IMR-90 (cell line): Measurements from ENCODE around the gene IL22RA2.

Experiments used
- POLR2A ChIP-seq: IDR thresholded peaks from 2 replicates; pipeline ENCODE4 v1.6.1; 2012; ENCODE audit warnings: mild to moderate bottlenecking, low read depth, low read length
- RAD21 ChIP-seq: IDR thresholded peaks from 2 replicates; pipeline ENCODE4 v1.6.1; 2012; ENCODE audit warnings: low read length, improper control_type of control experiment

DNA sequence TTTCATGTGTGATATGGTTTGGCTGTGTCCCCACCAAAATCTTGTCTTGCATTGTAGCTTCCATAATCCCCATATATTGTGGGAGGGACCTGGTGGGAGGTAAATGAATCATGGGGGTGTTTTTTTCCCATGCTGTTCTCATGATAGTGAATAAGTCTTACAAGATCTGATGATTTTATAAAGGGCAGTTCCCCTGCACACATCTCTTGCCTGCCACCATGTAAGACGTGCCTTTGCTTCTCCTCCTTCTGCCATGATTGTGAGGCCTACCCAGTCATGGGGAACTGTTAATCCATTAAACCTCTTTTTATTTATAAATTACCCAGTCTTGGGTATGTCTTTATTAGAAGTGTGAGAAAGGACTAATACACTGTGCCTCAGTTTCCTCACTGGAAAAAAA, 4.2 kb upstream of the IL22RA2 start:
- TF ChIP-seq RAD21, result no peak
- TF ChIP-seq POLR2A, result no peak
